Measurements from ENCODE around the gene CHPT1.

The CHPT1 gene

DNA sequence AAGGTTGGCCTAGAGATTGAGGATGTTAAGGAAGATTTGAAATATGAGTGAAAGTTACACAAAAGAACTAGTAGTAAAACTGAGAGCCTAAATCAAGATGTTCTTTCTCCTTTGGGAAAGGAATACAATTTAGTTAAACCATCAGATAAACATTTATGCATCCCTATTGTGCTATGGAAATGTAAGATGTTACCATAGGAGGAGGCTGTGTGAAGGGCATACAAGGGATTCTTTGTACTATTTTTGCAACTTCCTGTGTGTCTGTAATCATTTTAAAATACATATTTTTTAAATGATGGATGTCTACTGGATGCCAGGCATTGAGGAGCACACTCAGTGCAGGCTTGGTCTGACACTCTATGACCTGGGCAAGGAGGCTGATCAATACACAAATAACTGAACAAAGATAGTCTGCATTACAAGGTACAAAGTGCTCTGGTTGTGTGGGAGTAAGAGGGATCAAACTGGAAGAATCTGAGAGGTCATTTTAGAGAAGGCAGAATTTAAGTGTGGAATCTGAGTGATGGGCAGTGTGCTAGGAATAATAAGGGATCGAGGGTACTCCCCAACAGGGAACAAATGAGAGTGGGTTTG is 5.8 kb upstream of the CHPT1 start:
- no peak for ATAC-seq
- TF ChIP-seq BACH2 (CRISPR knock-in tag; IDR thresholded peaks at IDR 0.05; ENCODE audit: borderline replicate concordance) (no peak), ZNF8 (CRISPR knock-in tag; IDR thresholded peaks at IDR 0.05) (no peak), OSR1 (CRISPR knock-in tag; IDR thresholded peaks at IDR 0.05) (no peak), ISL1 (CRISPR knock-in tag; IDR thresholded peaks at IDR 0.05) (no peak), GLIS3 (CRISPR knock-in tag; IDR thresholded peaks at IDR 0.05) (no peak), PPARA (CRISPR knock-in tag; IDR thresholded peaks at IDR 0.05; ENCODE audit: borderline replicate concordance) (no peak), ZC3H10 (CRISPR knock-in tag; IDR thresholded peaks at IDR 0.05) (no peak), ARNTL (CRISPR knock-in tag; IDR thresholded peaks at IDR 0.05; ENCODE audit: borderline replicate concordance, low read depth) (no peak), ZFP3 (CRISPR knock-in tag; IDR thresholded peaks at IDR 0.05) (no peak), RARB (CRISPR knock-in tag; IDR thresholded peaks at IDR 0.05) (no peak), CSDC2 (CRISPR knock-in tag; IDR thresholded peaks at IDR 0.05) (no peak), ZNF565 (CRISPR knock-in tag; conservative IDR thresholded peaks at IDR 0.05; ENCODE audit: low read depth) (no peak), TOX (CRISPR knock-in tag; IDR thresholded peaks at IDR 0.05; ENCODE audit: borderline replicate concordance) (no peak), ZFP30 (CRISPR knock-in tag; IDR thresholded peaks at IDR 0.05) (no peak)
- TF ChIP-seq, protein P1, sequence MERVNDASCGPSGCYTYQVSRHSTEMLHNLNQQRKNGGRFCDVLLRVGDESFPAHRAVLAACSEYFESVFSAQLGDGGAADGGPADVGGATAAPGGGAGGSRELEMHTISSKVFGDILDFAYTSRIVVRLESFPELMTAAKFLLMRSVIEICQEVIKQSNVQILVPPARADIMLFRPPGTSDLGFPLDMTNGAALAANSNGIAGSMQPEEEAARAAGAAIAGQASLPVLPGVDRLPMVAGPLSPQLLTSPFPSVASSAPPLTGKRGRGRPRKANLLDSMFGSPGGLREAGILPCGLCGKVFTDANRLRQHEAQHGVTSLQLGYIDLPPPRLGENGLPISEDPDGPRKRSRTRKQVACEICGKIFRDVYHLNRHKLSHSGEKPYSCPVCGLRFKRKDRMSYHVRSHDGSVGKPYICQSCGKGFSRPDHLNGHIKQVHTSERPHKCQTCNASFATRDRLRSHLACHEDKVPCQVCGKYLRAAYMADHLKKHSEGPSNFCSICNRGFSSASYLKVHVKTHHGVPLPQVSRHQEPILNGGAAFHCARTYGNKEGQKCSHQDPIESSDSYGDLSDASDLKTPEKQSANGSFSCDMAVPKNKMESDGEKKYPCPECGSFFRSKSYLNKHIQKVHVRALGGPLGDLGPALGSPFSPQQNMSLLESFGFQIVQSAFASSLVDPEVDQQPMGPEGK (CRISPR knock-in tag; IDR thresholded peaks at IDR 0.05; ENCODE audit: borderline replicate concordance) = no peak
- TF ChIP-seq, protein P2, sequence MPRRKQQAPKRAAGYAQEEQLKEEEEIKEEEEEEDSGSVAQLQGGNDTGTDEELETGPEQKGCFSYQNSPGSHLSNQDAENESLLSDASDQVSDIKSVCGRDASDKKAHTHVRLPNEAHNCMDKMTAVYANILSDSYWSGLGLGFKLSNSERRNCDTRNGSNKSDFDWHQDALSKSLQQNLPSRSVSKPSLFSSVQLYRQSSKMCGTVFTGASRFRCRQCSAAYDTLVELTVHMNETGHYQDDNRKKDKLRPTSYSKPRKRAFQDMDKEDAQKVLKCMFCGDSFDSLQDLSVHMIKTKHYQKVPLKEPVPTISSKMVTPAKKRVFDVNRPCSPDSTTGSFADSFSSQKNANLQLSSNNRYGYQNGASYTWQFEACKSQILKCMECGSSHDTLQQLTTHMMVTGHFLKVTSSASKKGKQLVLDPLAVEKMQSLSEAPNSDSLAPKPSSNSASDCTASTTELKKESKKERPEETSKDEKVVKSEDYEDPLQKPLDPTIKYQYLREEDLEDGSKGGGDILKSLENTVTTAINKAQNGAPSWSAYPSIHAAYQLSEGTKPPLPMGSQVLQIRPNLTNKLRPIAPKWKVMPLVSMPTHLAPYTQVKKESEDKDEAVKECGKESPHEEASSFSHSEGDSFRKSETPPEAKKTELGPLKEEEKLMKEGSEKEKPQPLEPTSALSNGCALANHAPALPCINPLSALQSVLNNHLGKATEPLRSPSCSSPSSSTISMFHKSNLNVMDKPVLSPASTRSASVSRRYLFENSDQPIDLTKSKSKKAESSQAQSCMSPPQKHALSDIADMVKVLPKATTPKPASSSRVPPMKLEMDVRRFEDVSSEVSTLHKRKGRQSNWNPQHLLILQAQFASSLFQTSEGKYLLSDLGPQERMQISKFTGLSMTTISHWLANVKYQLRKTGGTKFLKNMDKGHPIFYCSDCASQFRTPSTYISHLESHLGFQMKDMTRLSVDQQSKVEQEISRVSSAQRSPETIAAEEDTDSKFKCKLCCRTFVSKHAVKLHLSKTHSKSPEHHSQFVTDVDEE (CRISPR knock-in tag; IDR thresholded peaks at IDR 0.05) = no peak
- TF ChIP-seq, protein P3, sequence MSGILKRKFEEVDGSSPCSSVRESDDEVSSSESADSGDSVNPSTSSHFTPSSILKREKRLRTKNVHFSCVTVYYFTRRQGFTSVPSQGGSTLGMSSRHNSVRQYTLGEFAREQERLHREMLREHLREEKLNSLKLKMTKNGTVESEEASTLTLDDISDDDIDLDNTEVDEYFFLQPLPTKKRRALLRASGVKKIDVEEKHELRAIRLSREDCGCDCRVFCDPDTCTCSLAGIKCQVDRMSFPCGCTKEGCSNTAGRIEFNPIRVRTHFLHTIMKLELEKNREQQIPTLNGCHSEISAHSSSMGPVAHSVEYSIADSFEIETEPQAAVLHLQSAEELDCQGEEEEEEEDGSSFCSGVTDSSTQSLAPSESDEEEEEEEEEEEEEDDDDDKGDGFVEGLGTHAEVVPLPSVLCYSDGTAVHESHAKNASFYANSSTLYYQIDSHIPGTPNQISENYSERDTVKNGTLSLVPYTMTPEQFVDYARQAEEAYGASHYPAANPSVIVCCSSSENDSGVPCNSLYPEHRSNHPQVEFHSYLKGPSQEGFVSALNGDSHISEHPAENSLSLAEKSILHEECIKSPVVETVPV (CRISPR knock-in tag; IDR thresholded peaks at IDR 0.05) = no peak

DNA sequence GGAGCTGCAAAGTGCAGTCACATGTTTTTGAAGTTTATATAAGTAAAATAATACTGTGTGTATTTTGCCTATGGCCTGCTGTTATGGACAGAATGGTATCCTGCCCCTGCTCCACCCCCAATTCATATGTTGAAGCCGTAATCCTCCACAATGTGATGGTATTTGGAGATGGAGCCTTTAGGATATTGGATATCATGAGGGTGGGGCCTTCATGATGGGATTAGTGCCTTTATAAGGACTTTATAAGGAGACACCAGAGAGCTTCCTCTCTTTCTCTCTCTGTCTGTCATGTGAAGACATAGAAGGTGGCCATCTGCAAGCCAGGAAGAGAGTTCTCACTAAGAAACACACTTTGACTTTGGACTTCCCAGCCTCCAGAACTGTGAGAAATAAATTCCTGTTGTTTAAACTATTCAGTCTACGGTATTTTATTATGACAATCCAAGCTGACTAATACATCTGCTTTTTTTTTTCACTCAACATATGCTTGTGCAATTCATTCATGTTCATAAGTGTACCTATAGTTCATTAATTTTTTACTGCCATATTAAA is 3.1 kb upstream of the CHPT1 start:
- TF ChIP-seq ZFP30 (CRISPR knock-in tag; IDR thresholded peaks at IDR 0.05) (no peak), SNAI2 (CRISPR knock-in tag; IDR thresholded peaks at IDR 0.05) (no peak), ARNTL (CRISPR knock-in tag; IDR thresholded peaks at IDR 0.05; ENCODE audit: borderline replicate concordance, low read depth) (no peak), OSR1 (CRISPR knock-in tag; IDR thresholded peaks at IDR 0.05) (no peak), ZNF565 (CRISPR knock-in tag; conservative IDR thresholded peaks at IDR 0.05; ENCODE audit: low read depth) (no peak), TOX (CRISPR knock-in tag; IDR thresholded peaks at IDR 0.05; ENCODE audit: borderline replicate concordance) (no peak), BACH2 (CRISPR knock-in tag; IDR thresholded peaks at IDR 0.05; ENCODE audit: borderline replicate concordance) (no peak)
- TF ChIP-seq, protein P4, sequence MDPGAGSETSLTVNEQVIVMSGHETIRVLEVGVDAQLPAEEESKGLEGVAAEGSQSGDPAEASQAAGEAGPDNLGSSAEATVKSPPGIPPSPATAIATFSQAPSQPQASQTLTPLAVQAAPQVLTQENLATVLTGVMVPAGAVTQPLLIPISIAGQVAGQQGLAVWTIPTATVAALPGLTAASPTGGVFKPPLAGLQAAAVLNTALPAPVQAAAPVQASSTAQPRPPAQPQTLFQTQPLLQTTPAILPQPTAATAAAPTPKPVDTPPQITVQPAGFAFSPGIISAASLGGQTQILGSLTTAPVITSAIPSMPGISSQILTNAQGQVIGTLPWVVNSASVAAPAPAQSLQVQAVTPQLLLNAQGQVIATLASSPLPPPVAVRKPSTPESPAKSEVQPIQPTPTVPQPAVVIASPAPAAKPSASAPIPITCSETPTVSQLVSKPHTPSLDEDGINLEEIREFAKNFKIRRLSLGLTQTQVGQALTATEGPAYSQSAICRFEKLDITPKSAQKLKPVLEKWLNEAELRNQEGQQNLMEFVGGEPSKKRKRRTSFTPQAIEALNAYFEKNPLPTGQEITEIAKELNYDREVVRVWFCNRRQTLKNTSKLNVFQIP (CRISPR knock-in tag; IDR thresholded peaks at IDR 0.05; ENCODE audit: borderline replicate concordance, low read depth) = no peak
- ATAC-seq = no peak

- ATAC-seq = no peak
- TF ChIP-seq TCF4 (CRISPR knock-in tag; IDR thresholded peaks at IDR 0.05; ENCODE audit: borderline replicate concordance) = no peak
- no peak for TF ChIP-seq ARNTL (CRISPR knock-in tag; IDR thresholded peaks at IDR 0.05; ENCODE audit: borderline replicate concordance, low read depth)
- TF ChIP-seq GLIS3 (CRISPR knock-in tag; IDR thresholded peaks at IDR 0.05) = no peak
- TF ChIP-seq, protein P4 (CRISPR knock-in tag; IDR thresholded peaks at IDR 0.05; ENCODE audit: borderline replicate concordance, low read depth) = no peak
- TF ChIP-seq ZC3H10 (CRISPR knock-in tag; IDR thresholded peaks at IDR 0.05) = no peak
- TF ChIP-seq, protein P2 (CRISPR knock-in tag; IDR thresholded peaks at IDR 0.05) = no peak
- TF ChIP-seq ZNF8 (CRISPR knock-in tag; IDR thresholded peaks at IDR 0.05) = no peak
- TF ChIP-seq CREB5 (CRISPR knock-in tag; IDR thresholded peaks at IDR 0.05; ENCODE audit: low read depth) = no peak
- no peak for TF ChIP-seq RARB (CRISPR knock-in tag; IDR thresholded peaks at IDR 0.05)
- TF ChIP-seq ESRRG (CRISPR knock-in tag; IDR thresholded peaks at IDR 0.05) = no peak
- no peak for TF ChIP-seq ZFP30 (CRISPR knock-in tag; IDR thresholded peaks at IDR 0.05)
- no peak for TF ChIP-seq SNAI2 (CRISPR knock-in tag; IDR thresholded peaks at IDR 0.05)
- no peak for TF ChIP-seq ISL1 (CRISPR knock-in tag; IDR thresholded peaks at IDR 0.05)
- TF ChIP-seq ZNF565 (CRISPR knock-in tag; conservative IDR thresholded peaks at IDR 0.05; ENCODE audit: low read depth) = no peak
These were observed 2.5 kb upstream of the CHPT1 start for GRCh38 chr12:101694986-101695385.
